AG09319 (cell line): ENCODE measurements around the gene GLOD5.

Experiments
- DNase-seq: peaks from one replicate; pipeline ENCODE4 v3.0.0-alpha.2; 2010; ENCODE audit warnings: low read depth; ENCODE audit errors: extremely low read depth
- CTCF ChIP-seq: IDR thresholded peaks from 2 replicates; pipeline ENCODE4 v1.5.1; 2011; ENCODE audit warnings: low read depth, mild to moderate bottlenecking, inconsistent platforms, low read length, moderate library complexity

The GLOD5 gene

DNA sequence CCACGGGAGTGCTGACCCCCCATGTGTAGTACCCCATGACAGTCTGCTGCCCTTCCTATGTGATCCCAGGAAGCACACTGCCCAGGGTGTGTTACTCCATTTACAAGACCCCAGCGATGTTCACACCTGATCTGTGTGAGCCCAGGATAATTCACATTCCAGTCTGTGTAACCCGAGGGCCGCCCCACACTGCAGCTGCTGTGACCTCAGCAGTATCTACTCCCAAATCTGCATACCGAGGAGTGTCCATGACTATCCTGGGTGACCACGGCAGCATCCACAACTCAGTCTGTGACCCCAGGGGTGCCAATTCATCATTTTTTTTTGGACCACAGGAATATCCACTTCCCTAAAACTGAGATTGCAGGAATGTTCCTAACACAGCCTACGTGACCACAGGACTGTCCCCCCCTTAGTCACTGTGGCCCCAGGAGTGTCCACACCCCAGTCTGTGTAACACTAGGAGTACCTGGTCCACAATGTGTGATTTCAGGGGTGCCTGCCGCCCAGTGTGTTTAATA is 7.8 kb upstream of the GLOD5 start:
- no peak for TF ChIP-seq CTCF
- DNase-seq = no peak

DNA sequence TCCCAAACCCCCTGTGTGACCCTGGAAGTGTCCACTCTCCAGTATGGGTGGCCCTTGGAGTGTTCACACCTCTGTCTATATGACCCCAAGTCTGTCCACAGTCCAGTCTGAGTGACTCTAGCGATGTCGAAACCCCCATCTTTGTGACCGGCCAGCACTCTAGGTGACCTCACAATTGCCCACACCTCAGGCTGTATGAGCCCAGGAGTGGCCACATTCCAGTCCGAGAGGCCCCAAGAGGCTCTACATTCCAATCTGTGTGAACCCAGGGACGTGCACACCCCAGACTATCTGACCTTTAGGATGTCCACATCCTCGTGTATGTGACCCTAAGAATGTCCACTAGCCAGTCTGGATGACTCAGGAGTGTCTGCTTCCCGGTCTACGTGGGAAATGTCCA is 7.3 kb upstream of the GLOD5 start:
- no peak for TF ChIP-seq CTCF
- no peak for DNase-seq

GRCh38 chrX:48769230-48769629 is 7.7 kb downstream of the GLOD5 start:
- no peak for DNase-seq
- TF ChIP-seq CTCF = no peak

- no peak for TF ChIP-seq CTCF
- no peak for DNase-seq
Observed at GRCh38 chrX:48770296-48770695, 8.7 kb downstream of the GLOD5 start.

DNA sequence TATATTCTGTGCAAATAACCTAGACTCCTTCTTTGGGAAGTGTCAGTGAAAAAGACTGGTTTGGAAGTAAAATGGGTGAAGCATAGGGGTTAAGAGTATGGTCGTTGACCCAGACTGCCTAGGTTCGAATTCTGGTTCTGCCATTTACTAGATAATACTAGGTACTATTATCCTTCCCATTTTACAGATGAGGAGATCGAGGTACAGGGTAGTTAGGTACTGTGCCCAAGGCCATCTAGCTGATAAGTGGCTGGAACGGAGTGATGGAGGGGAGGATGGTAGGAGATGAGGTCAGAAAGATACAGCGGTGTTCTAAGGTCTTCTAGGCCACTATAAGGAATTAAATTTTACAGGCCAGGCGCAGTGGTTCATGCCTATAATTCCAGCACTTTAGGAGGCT is 11.1 kb downstream of the GLOD5 start:
- TF ChIP-seq CTCF = no peak
- DNase-seq = no peak

DNA sequence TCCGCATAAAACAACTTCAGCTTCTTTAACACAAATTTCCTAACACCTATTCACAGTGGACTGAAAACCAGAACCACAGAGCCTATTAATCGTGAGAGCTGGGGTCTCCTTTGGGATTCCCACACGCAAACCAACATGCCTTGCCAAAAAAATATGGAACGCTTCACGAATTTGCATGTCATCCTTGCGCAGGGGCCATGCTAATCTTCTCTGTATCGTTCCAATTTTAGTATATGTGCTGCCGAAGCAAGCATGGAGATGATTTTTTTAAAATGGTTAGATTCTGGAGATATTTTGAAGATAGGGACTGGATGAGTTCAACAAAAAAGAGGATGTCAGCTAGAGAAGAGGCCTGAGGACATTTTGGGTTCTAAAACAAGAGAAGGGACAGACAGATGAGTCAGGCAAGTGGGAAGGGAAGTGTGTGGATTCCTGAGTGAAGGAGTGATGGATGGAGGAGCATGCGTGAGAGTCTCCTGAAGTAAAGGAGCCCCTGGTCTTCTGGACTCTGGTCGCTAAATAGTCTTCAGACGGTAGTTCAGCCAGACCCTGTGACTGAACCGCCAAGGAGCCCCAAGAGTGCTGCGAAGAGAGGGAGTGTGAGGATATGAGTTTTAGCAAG is 15.4 kb downstream of the GLOD5 start:
- no peak for TF ChIP-seq CTCF
- no peak for DNase-seq

DNA sequence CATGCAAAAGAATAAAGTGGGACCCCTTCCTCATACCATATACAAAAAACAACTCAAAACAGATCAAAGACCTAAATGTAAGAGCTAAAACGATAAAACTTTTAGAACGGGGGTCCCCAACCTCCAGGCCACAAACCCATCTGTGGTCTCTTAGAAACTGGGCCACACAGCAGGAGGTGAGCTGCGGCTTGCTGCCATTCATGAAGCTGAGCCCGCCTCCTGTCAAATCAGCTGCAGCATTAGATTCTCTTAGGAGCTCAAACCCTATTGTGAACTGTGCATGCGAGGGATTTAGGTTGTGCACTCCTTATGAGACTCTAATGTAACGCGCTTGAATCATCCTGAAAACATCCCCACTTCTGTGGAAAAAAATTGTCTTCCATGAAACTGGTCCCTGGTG is 17.9 kb downstream of the GLOD5 start:
- no peak for TF ChIP-seq CTCF
- DNase-seq = no peak
